ENCODE data around the gene BEX5. TPM values are rescaled to one million over a fixed set of nuclear protein-coding genes. Genes with fewer than 3 reads are reported as not detected.
"Not testable (repeated sequence)": the region's sequence is repeated elsewhere in the genome, so short reads cannot be mapped to it uniquely, and the experiment has no call there.

Gene BEX5
- total and polyA plus RNA-seq, 8 donors: 5.7 to 21.9 (median 8.5) TPM; not detected in 3

DNA sequence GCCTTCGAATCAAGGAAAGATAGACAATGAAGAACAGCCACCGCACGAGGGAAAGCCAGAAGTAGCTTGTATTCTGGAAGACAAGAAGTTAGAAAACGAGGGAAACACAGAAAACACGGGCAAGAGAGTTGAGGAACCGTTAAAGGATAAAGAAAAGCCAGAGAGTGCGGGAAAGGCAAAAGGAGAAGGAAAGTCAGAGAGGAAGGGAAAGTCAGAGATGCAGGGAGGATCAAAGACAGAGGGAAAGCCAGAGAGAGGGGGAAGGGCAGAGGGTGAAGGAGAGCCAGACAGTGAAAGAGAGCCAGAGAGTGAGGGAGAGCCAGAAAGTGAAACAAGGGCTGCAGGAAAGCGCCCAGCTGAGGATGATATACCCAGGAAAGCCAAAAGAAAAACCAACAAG is 28.9 kb downstream of the BEX5 start:
- 39 to 52% (median 41%) methylated on average over 8 of the region's 8 CpGs for WGBS, 5 donors
- Histone ChIP-seq H3K27me3 (peaks cover 0 to 33% (median 13%) of the 10 kb centered on the region in 3 donors), H3K9me3 (no peaks in the 10 kb centered on the region), H3K4me3 (no peak overlapping the region), H3K27ac (peak overlapping the region in 1 of 5 donors; percentile 78), H3K36me3 (no peaks in the 10 kb centered on the region), H3K4me1 (peaks cover 0 to 12% (median 0%) of the 10 kb centered on the region in 4 donors)
- intact Hi-C loops (cut with DNase I; ENCODE audit: low total_unique reads): no loop called here
- TF ChIP-seq EP300 (IDR thresholded peaks at IDR 0.05) (no peak), POLR2A (IDR thresholded peaks at IDR 0.05) (no peak)
- TF ChIP-seq, protein P1, sequence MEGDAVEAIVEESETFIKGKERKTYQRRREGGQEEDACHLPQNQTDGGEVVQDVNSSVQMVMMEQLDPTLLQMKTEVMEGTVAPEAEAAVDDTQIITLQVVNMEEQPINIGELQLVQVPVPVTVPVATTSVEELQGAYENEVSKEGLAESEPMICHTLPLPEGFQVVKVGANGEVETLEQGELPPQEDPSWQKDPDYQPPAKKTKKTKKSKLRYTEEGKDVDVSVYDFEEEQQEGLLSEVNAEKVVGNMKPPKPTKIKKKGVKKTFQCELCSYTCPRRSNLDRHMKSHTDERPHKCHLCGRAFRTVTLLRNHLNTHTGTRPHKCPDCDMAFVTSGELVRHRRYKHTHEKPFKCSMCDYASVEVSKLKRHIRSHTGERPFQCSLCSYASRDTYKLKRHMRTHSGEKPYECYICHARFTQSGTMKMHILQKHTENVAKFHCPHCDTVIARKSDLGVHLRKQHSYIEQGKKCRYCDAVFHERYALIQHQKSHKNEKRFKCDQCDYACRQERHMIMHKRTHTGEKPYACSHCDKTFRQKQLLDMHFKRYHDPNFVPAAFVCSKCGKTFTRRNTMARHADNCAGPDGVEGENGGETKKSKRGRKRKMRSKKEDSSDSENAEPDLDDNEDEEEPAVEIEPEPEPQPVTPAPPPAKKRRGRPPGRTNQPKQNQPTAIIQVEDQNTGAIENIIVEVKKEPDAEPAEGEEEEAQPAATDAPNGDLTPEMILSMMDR (IDR thresholded peaks at IDR 0.05): no peak
- no peak for DNase-seq

DNA sequence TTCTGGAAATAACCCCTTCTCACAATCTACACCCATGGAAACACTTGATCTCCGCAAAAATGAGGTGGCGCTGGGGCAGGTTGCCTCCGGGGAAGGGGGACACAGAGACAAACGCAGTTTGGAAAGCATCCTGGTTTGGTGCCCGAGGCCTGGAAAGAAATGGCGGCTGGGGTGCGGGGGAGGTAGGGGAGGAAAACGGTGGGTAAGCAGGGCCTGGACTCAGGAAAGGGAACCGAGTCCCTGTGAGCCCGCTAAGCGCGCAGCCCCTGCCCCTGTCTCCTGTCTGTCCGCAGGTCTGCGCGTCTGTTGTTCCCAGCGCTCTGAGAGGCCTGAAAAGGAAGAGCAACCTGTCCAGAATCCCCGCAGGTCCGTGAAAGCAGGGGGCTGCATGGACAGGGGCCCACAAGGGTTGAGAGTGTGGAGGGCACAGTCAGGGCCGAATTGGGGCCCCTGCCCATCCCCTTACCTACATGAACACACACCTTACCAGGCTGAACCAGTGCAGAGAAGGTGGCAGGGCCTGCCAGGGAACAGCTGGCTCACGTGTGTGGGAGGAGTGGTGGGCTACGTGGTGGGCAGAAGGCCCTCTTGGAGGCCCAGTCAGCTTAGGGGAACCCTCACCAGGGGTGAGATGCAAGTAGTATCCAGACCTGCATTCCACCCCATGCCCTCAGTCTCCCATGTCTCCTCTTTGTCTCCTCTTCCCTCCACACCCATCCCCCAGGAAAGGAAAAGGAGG is 29.5 kb downstream of the BEX5 start:
- peaks cover 0 to 33% (median 13%) of the 10 kb centered on the region in 3 donors for H3K27me3 ChIP-seq
- peak overlapping the region; percentile 22 to 41 (median 27) for H3K4me3 ChIP-seq
- H3K4me1 ChIP-seq: peaks cover 0 to 12% (median 0%) of the 10 kb centered on the region in 4 donors
- H3K36me3 ChIP-seq; H3K9me3 ChIP-seq; intact Hi-C loops (cut with DNase I; ENCODE audit: low total_unique reads); DNase-seq: not testable (repeated sequence)
- H3K27ac ChIP-seq: peak overlapping the region in 3 of 5 donors; percentile 15 to 78 (median 48)
- 15 to 35% (median 26%) methylated on average over 18 to 21 of the region's 21 CpGs for WGBS, 5 donors

DNA sequence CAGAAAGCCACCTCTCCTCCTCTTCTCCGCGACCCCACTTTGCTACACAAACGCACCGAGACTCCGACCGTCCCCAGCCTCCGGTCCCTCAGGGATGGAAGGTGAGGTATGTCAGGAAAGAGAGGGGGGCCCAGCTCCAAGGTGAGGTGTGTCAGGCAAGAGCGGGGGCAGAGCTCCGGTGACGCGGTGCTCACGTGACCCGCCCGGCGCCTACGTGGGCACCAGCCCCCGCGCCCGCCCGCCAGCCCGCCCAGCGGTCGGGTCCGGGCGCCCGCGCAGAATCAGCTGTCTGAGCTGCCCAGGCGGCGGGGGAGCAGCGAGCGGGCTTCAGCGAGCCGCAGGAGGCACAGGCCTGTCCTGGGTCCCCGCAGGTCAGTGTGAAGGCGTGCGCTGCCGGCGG is 30.3 kb downstream of the BEX5 start, which contains the start of gene TCEAL2:
Gene TCEAL2 (plus strand): TSS at position 244 of the 400 bp plus-strand sequence. CDS start 1,152 bp downstream, outside the sequence.
- H3K9me3 ChIP-seq; H3K36me3 ChIP-seq; intact Hi-C loops (cut with DNase I; ENCODE audit: low total_unique reads): not testable (repeated sequence)
- peak within 1 kb of the TSS in 3 of 5 donors; percentile 15 to 78 (median 48) for H3K27ac ChIP-seq
- peak within 1 kb of the TSS; percentile 22 to 41 (median 30) for H3K4me3 ChIP-seq
- WGBS, 5 donors: 0 to 46% (median 10%) methylated on average over 7 to 27 of the region's 38 CpGs
- H3K27me3 ChIP-seq: peaks cover 0 to 33% (median 13%) of the 10 kb centered on the region in 3 donors
- H3K4me1 ChIP-seq: peaks cover 0 to 12% (median 0%) of the 10 kb centered on the region in 4 donors
- DNase-seq: peak in 1 of 2 donors; percentile 72

DNA sequence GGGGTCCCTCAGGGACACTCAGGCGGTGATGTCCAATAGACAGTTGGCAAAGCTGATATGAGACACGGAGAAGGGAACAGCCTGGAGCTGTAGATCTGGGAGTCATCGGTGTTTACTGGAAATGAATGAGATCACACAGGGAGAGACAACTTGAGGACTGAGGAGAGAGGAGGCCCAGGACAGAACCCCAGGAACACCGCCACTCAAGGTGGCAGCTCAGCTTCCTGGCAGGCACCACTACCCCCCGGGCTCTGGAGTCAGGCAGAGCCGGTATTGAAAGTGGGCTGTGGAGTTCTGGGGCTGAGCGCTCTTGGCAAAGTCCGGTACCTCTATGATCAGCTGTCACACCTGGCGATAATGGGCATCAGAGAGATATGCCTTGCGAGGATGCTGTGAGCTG is 30.8 kb downstream of the BEX5 start:
- H3K36me3 ChIP-seq; DNase-seq; intact Hi-C loops (cut with DNase I; ENCODE audit: low total_unique reads); H3K9me3 ChIP-seq: not testable (repeated sequence)
- Histone ChIP-seq H3K4me1 (peaks cover 0 to 12% (median 0%) of the 10 kb centered on the region in 4 donors), H3K27me3 (peaks cover 0 to 33% (median 13%) of the 10 kb centered on the region in 3 donors), H3K27ac (peak overlapping the region in 2 of 5 donors; percentile 31 to 78), H3K4me3 (peak overlapping the region; percentile 22 to 41 (median 30))
- 12 to 37% (median 14%) methylated on average over 5 to 9 of the region's 10 CpGs for WGBS, 5 donors

DNA sequence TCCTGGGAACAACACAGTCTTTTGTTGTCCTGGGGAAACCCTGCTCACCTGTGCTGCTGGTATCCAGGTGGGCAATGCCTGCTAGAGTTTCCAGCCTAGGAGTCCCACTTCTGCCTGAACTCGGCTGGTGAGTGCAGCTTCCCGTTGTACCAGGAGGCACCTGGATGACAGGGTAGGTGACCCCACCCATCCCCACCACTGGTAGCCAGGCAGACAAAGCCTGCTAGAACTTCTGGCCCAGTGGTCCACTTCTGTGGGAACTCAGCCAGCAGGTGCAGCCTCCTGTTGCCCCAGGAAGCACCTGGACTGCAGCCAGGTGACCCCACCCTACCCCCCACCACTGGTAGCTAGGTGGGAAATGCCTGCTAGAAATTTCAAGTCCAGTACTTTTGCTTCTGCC is 40.0 kb downstream of the BEX5 start:
- H3K4me3 ChIP-seq: no peak overlapping the region
- H3K4me1 ChIP-seq: no peaks in the 10 kb centered on the region
- H3K27ac ChIP-seq: no peak overlapping the region
- 60 to 75% (median 69%) methylated on average over 2 of the region's 2 CpGs; no CpG with 5 or more reads in 1 of the 5 donors for WGBS, 5 donors
- H3K36me3 ChIP-seq: no peaks in the 10 kb centered on the region
- H3K9me3 ChIP-seq: peaks cover 0 to 11% (median 5%) of the 10 kb centered on the region in 4 donors
- intact Hi-C loops (cut with DNase I; ENCODE audit: low total_unique reads): no loop called here
- no peak for DNase-seq
- TF ChIP-seq POLR2AphosphoS5 (IDR thresholded peaks at IDR 0.05): no peak
- TF ChIP-seq EP300 (IDR thresholded peaks at IDR 0.05): no peak
- TF ChIP-seq POLR2A (IDR thresholded peaks at IDR 0.05): no peak
- TF ChIP-seq, protein P1 (IDR thresholded peaks at IDR 0.05): no peak
- peaks cover 0 to 14% (median 8%) of the 10 kb centered on the region in 3 donors for H3K27me3 ChIP-seq

DNA sequence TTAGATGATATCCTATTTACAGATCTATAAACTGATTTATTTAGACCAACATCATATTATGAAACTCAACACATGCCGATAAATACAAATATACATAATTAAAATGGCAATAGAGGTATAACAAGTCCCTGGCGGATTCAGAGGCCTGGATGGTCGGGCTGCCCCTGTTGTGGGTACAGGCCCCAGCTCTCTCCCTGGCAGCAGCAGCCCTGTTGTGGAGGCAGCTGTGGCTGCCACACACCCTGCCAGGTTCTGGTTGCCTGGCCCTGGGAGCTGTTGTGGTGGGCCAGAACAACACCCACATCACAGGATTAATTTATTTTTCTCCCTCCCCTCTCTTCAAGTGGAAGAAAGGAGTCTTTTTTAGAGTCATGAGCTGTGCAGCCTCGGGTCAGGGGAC is 42.4 kb downstream of the BEX5 start:
- peaks cover 0 to 14% (median 8%) of the 10 kb centered on the region in 3 donors for H3K27me3 ChIP-seq
- no peaks in the 10 kb centered on the region for H3K36me3 ChIP-seq
- H3K27ac ChIP-seq: no peak overlapping the region
- peaks cover 0 to 11% (median 5%) of the 10 kb centered on the region in 4 donors for H3K9me3 ChIP-seq
- H3K4me3 ChIP-seq: no peak overlapping the region
- H3K4me1 ChIP-seq: no peaks in the 10 kb centered on the region
- DNase-seq: no peak
- intact Hi-C loops (cut with DNase I; ENCODE audit: low total_unique reads): no loop called here
- TF ChIP-seq, protein P1 (IDR thresholded peaks at IDR 0.05): no peak
- TF ChIP-seq POLR2A (IDR thresholded peaks at IDR 0.05) (no peak), POLR2AphosphoS5 (IDR thresholded peaks at IDR 0.05) (no peak), EP300 (IDR thresholded peaks at IDR 0.05) (no peak)
- WGBS, 5 donors: 51 to 79% (median 74%) methylated on average over 4 of the region's 4 CpGs
